PFSK-1 (cell line): ENCODE data around the gene CYTH1.

ENCODE experiments used
- FOXP2 ChIP-seq: optimal IDR thresholded peaks from 2 replicates; pipeline ENCODE3; 2011; ENCODE audit warnings: borderline replicate concordance, control low read depth, inconsistent platforms; ENCODE audit not compliant: insufficient read depth; ENCODE audit errors: extremely low read length, extremely low read depth
- POLR2AphosphoS5 ChIP-seq: IDR thresholded peaks from 2 replicates; pipeline ENCODE4 v1.6.1; 2012; ENCODE audit warnings: low read depth, mild to moderate bottlenecking, control low read depth, low read length, moderate library complexity
- TAF1 ChIP-seq: IDR thresholded peaks from 2 replicates; pipeline ENCODE4 v1.6.1; 2012; ENCODE audit warnings: low read length, control low read depth, borderline replicate concordance; ENCODE audit not compliant: insufficient read depth

GRCh38 chr17:78682363-78682762, 99.7 kb downstream of the CYTH1 start:
- TF ChIP-seq TAF1 (no peak), POLR2AphosphoS5 (no peak), FOXP2 (no peak)
